Smooth muscle cell (in vitro differentiated cells): ENCODE results near the gene GIGYF1. TPM values are rescaled to one million over a fixed set of nuclear protein-coding genes. Genes with fewer than 3 reads are reported as not detected.

Experiments
- DNase-seq: peaks from one replicate; lab custom pipeline; 2025; ENCODE audit not compliant: unreplicated experiment; lab: John Stamatoyannopoulos, UW
- H2AFZ ChIP-seq: fragments of 200-600 bp; sonication (generic); 2 replicates; pipeline ENCODE4 v1.6.0; 2016; ENCODE audit warnings: antibody characterized with exemption, low read depth, mild to moderate bottlenecking
- H3F3A ChIP-seq: fragments of 200-600 bp; sonication (generic); 2 replicates; pipeline ENCODE4 v1.6.0; 2017; ENCODE audit warnings: antibody characterized with exemption, low read depth
- H3K27ac ChIP-seq: fragments of 200-600 bp; sonication (generic); 2 replicates; pipeline ENCODE4 v1.5.1; 2016; ENCODE audit warnings: low read depth, mild to moderate bottlenecking
- H3K27me3 ChIP-seq: fragments of 200-600 bp; sonication (generic); 2 replicates; pipeline ENCODE4 v1.6.1; 2016; ENCODE audit warnings: low read depth, mild to moderate bottlenecking
- H3K36me3 ChIP-seq: fragments of 200-600 bp; sonication (generic); 2 replicates; pipeline ENCODE4 v1.5.1; 2016; ENCODE audit warnings: low read depth
- H3K4me1 ChIP-seq: fragments of 200-600 bp; sonication (generic); 2 replicates; pipeline ENCODE4 v1.5.1; 2016; ENCODE audit warnings: low read depth
- H3K4me2 ChIP-seq: fragments of 200-600 bp; sonication (generic); 2 replicates; pipeline ENCODE4 v1.6.0; 2016; ENCODE audit warnings: mild to moderate bottlenecking
- H3K4me3 ChIP-seq: fragments of 200-600 bp; sonication (generic); 2 replicates; pipeline ENCODE4 v1.5.1; 2016; ENCODE audit warnings: mild to moderate bottlenecking
- H3K79me2 ChIP-seq: fragments of 200-600 bp; sonication (generic); 2 replicates; pipeline ENCODE4 v1.6.0; 2016; ENCODE audit warnings: low read depth, mild to moderate bottlenecking
- H3K9ac ChIP-seq: fragments of 200-600 bp; sonication (generic); 2 replicates; pipeline ENCODE4 v1.6.0; 2016; ENCODE audit warnings: low read depth
- H3K9me3 ChIP-seq: fragments of 200-600 bp; sonication (generic); replicated peaks from 2 replicates; pipeline ENCODE4 v1.5.1; 2016; ENCODE audit warnings: low read depth
- H4K20me1 ChIP-seq: fragments of 200-600 bp; sonication (generic); 2 replicates; pipeline ENCODE4 v1.6.0; 2016; ENCODE audit warnings: low read depth
- WGBS: methylation state at CpG from one replicate; pipeline ENCODE4 v1.1.7; 2016; ENCODE audit warnings: low lambda C conversion rate; 5-methylcytosine and 5-hydroxymethylcytosine counted together
- polyA plus RNA-seq: library from polyadenylated mRNA; unstranded; fragments of >200 nt; fragmentation: Nextera tagmentation; extraction: Ambion mirVana; gene quantifications from 2 replicates; pipeline ENCODE4 v1.2.1, GENCODE V29; 2016
- total RNA-seq: library from RNA; depleted of rRNA; stranded (reverse); fragments of >200 nt; gene quantifications from 2 replicates; pipeline ENCODE4 v1.2.3, GENCODE V29; 2014
- TF ChIP-seq, protein P1 (sequence below): fragments of 200-600 bp; sonication (generic); IDR thresholded peaks from 2 replicates; pipeline ENCODE4 v1.5.1; 2017; ENCODE audit warnings: borderline replicate concordance, mild to moderate bottlenecking, antibody characterized with exemption; ENCODE audit not compliant: insufficient read depth, poor library complexity, severe bottlenecking

The GIGYF1 gene
- total and polyA plus RNA-seq, 2 experiments from 2014 or later: 8.5 to 13.1 TPM

GRCh38 chr7:100681491-100682227 lies 12.4 kb downstream of the GIGYF1 start:
- H3K36me3 ChIP-seq: no peaks in the 10 kb centered on the region

GRCh38 chr7:100680576-100681271 lies 13.3 kb downstream of the GIGYF1 start:
- Histone ChIP-seq H4K20me1 (peaks cover 72% of the 10 kb centered on the region), H3K4me3 (no peak overlapping the region), H3K79me2 (peaks cover 13% of the 10 kb centered on the region), H3K27me3 (no peaks in the 10 kb centered on the region), H3K9ac (no peak overlapping the region), H3K27ac (no peak overlapping the region), H2AFZ (no peak overlapping the region), H3F3A (peaks cover 7% of the 10 kb centered on the region), H3K36me3 (no peaks in the 10 kb centered on the region), H3K4me2 (no peak overlapping the region), H3K9me3 (no peaks in the 10 kb centered on the region), H3K4me1 (no peaks in the 10 kb centered on the region)
- TF ChIP-seq, protein P1, sequence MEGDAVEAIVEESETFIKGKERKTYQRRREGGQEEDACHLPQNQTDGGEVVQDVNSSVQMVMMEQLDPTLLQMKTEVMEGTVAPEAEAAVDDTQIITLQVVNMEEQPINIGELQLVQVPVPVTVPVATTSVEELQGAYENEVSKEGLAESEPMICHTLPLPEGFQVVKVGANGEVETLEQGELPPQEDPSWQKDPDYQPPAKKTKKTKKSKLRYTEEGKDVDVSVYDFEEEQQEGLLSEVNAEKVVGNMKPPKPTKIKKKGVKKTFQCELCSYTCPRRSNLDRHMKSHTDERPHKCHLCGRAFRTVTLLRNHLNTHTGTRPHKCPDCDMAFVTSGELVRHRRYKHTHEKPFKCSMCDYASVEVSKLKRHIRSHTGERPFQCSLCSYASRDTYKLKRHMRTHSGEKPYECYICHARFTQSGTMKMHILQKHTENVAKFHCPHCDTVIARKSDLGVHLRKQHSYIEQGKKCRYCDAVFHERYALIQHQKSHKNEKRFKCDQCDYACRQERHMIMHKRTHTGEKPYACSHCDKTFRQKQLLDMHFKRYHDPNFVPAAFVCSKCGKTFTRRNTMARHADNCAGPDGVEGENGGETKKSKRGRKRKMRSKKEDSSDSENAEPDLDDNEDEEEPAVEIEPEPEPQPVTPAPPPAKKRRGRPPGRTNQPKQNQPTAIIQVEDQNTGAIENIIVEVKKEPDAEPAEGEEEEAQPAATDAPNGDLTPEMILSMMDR: no peak
- DNase-seq: no peak
- WGBS: 92% methylated on average over 18 of the region's 18 CpGs

More at GRCh38 chr7:100681491-100682227, 12.4 kb downstream of the GIGYF1 start:
- H3K27me3 ChIP-seq: no peaks in the 10 kb centered on the region
- no peaks in the 10 kb centered on the region for H3K9me3 ChIP-seq
- no peaks in the 10 kb centered on the region for H3K4me1 ChIP-seq
- 93% methylated on average over 29 of the region's 29 CpGs for WGBS
- H3K27ac ChIP-seq: no peak overlapping the region
- H3F3A ChIP-seq: peaks cover 3% of the 10 kb centered on the region
- H2AFZ ChIP-seq: no peak overlapping the region
- H3K9ac ChIP-seq: no peak overlapping the region
- no peak overlapping the region for H3K4me3 ChIP-seq
- peaks cover 3% of the 10 kb centered on the region for H3K79me2 ChIP-seq
- H4K20me1 ChIP-seq: peaks cover 62% of the 10 kb centered on the region
- no peak overlapping the region for H3K4me2 ChIP-seq
- DNase-seq: no peak
- TF ChIP-seq, protein P1: no peak

GRCh38 chr7:100679927-100680575 lies 14.0 kb downstream of the GIGYF1 start:
- Histone ChIP-seq H3K4me1 (no peaks in the 10 kb centered on the region), H4K20me1 (peaks cover 78% of the 10 kb centered on the region), H3K27ac (no peak overlapping the region), H3K79me2 (peaks cover 19% of the 10 kb centered on the region), H3K4me2 (no peak overlapping the region), H3K9me3 (no peaks in the 10 kb centered on the region), H3K36me3 (no peaks in the 10 kb centered on the region), H3K9ac (no peak overlapping the region), H3K4me3 (no peak overlapping the region), H3K27me3 (no peaks in the 10 kb centered on the region), H2AFZ (no peak overlapping the region), H3F3A (peaks cover 7% of the 10 kb centered on the region)
- 91% methylated on average over 13 of the region's 13 CpGs for WGBS
- DNase-seq: no peak
- TF ChIP-seq, protein P1: no peak
